SIG-M5 treated with dmso at 0.1 percent for 504 hours (cell line): ENCODE data around the gene PLGRKT.
A peak's percentile ranks its signal among the peaks of the same experiment; 100 is the strongest.
"Not testable (repeated sequence)": the region's sequence is repeated elsewhere in the genome, so short reads cannot be mapped to it uniquely, and the experiment has no call there.

ENCODE experiments used
- DNase-seq: peaks from one replicate; lab custom pipeline; 2025; ENCODE audit not compliant: unreplicated experiment; lab: John Stamatoyannopoulos, UW

The PLGRKT gene

GRCh38 chr9:5388026-5388819 is 49.5 kb downstream of the PLGRKT start:
- DNase-seq = peak; percentile 51

GRCh38 chr9:5384436-5384835 is 53.3 kb downstream of the PLGRKT start:
- no peak for DNase-seq

DNA sequence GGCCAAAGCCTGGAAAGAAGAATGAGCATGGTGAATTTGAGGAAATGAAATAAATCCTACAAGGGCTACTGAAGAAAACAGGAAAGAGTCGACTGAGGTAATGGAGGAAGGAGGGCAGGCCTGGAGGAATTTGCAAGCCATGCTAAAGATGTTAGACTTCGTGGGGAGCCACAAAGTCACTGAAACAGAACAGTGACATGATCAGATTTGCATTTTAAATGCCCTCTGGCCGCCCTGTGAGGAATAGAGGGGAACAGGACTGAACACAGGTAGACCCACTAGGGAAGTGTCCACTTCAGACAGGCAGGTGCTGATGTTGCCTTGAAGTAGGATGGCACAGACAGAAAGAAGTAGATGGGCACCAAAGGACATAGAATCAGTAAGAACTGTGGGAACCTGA is 55.2 kb downstream of the PLGRKT start:
- DNase-seq = no peak

DNA sequence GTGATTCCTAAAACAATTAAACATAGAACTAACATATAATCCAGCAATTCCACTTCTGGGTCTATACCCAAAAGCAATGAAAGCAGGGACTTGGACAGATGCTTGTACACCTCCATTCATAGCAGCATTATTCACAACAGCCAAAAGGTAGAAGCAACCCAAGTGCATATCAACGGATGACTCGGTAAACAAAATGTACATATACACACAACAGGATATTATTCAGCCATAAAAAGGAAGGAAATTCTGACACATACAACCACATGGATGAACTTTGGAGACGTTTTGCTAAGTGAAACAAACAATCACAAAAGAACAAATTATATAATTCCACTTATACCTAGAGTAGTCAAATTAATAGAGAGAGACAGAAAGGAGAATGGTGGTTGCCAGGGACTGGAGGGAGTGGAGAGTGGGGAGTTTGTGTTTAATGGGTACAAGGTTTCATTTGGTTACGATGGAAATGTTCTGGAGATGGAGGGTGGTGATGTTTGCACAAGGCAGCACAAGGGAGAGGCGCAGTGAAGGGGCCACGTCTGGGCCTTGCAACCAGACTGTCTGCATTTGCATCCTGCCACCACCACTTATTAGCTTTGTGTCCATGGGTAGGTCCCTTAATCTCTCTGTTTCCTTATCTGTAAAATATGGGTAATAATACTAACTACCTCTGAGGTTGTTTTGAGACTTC is 61.8 kb downstream of the PLGRKT start:
- DNase-seq = no peak

GRCh38 chr9:5375091-5375490 is 62.6 kb downstream of the PLGRKT start:
- no peak for DNase-seq

- no peak for DNase-seq
These were observed 73.3 kb downstream of the PLGRKT start for GRCh38 chr9:5364294-5365024.

- no peak for DNase-seq
These were observed 76.3 kb downstream of the PLGRKT start for GRCh38 chr9:5361326-5362010.

DNA sequence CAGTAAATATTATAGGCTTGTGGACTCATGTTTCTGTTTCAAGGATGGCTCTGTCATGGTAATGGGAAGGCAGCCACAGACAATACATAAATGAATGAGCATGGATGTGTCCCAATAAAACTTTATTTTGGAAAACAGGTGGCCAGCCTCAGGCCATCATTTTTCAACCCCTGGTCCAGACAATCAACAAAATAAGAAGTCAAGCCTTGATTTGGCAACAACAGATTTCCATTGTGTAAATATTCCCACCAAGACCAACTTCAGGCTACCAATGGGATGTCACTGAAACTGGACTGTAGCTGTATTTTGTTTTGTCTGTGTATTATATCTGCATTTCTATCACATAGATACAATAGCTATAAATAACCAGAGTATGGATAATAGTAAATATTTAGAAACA is 77.4 kb downstream of the PLGRKT start:
- DNase-seq = no peak

GRCh38 chr9:5357431-5358105 is 80.2 kb downstream of the PLGRKT start:
- DNase-seq = no peak

- DNase-seq = no peak
These were observed 81.9 kb downstream of the PLGRKT start for GRCh38 chr9:5355817-5356216.

DNA sequence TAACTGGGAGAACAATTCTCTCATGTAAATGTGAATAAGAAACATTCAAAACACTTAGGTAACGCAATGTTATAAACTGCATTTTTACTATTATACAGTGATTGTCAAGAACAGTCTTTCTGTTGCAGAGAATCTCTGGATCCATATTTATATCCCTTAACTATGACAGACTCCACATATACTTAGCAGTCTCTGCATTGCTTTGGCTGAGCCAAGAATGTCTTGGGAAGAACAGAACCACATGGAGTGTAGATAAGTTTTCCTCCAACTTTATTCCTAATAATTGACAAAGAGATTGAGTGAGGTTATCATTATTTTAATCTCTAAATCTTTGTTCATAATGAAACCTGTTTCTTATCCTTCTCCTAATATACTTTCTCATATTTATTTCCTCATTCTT is 82.5 kb downstream of the PLGRKT start:
- DNase-seq = no peak

- no peak for DNase-seq
These were observed 83.5 kb downstream of the PLGRKT start for GRCh38 chr9:5354184-5354583.

DNA sequence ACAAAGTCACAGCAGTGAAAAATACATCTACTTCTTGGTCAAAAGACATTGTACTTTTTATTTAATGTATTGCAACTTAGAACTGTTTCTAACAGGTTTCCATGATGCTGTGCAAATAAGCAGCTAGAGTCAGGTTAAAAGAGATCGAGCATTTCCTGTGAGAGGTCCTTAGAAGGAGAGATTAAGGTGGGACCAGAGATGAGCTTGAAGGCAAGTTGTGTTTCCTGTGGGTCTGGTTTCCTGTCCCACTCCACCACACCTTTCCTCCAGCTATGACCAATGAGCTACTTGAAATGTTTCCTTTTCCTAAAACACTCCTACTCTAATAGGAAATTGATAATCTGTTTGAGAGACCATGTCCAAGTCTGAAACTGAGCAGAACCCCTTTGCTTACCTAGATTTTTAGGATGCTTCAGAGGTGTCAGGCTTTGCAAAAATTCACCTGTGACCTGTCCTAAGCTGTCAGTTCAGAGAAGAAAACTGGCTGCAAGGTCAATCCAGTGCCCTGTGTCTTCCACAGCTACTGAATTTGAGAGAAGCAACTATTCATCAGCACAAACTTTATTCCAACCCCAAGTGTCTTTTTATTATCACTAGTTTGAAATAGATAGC is 85.0 kb downstream of the PLGRKT start:
- no peak for DNase-seq

DNA sequence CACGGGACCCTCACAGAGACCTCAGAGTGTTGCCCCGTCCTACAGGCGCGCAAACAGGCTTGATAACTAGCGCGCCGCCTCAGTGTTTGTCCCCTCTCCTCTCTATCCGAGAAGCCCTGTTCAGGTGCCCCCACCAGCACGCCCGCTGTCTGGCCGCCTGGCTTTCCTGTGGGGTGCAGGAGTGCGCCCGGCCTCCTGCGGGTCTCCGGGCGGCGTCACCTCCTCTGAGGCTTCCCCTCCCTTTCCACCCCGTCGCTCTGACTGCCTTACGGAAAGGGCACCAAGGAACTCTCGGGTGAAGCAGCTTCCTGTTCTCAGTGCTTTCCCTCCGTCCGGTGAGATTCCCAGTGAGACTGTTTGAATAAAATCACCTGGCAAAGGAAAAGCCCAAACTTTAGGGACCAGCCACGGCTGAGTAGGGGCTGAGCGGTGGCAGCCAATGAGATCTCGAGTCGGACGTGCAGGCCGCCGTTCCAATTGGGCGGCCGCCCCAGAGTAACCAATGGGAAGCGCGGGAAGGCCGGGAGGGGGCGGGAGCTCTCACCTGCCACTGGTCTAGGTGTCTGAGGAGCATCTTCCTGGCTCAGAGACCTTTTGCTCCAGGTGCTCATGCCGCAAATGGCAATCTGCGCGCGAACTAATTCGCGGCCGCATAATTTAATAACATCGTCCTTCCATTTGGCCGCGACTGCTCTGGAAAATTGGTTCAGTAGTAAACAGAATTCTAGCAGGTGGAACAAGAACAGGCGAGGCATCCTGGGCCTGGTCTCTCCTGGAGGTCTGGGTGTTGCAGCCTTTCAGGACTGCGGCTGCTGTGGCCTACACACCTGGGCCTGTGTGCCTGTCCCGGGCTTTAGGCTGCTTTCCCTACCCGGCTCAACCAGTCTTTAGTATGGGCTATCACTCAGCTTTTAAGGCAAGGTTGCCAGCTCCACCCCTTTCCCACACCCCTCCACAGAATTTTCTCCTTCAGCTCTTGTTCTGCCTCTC is 98.4 kb downstream of the PLGRKT start, which contains the start of gene RLN1:
Gene RLN1 (minus strand): TSS at position 885 of the 990 bp plus-strand sequence. CDS start 130 bp downstream, at position 755.
- not testable (repeated sequence) for DNase-seq

DNA sequence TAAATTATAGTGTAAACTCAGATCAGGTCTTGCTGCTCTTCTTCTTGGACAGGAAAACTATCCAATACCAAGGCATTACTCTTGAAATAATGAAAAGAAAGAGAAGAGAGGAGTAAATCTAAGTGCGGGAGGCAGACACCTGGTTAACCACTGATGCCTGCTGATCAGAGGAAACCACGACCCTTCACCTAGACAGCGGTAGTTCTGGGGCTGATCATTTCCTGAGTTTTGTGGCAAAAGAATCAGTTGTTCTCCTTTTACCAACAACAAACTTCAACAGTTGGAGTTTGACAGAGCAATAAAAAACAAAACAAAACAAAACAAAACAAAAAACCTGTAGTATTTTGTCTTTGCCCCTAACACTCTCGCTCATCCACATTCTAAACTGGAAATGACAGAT is 101.0 kb downstream of the PLGRKT start:
- no peak for DNase-seq

- not testable (repeated sequence) for DNase-seq
These were observed 106.4 kb downstream of the PLGRKT start for GRCh38 chr9:5331276-5331675.

- no peak for DNase-seq
These were observed 110.7 kb downstream of the PLGRKT start for GRCh38 chr9:5326893-5327548.

- DNase-seq = no peak
These were observed 111.5 kb downstream of the PLGRKT start for GRCh38 chr9:5326187-5326586.
